DMS53 treated with DMSO at 0.1 percent for 48 hours (cell line): ENCODE results near the gene ZNF414.
"Not testable (repeated sequence)": the region's sequence is repeated elsewhere in the genome, so short reads cannot be mapped to it uniquely, and the experiment has no call there.

Experiments
- DNase-seq: peaks from one replicate; lab custom pipeline; 2025; ENCODE audit not compliant: unreplicated experiment; lab: John Stamatoyannopoulos, UW

Gene ZNF414

GRCh38 chr19:8518536-8518935, 4.6 kb upstream of the ZNF414 start:
- DNase-seq: no peak

GRCh38 chr19:8517551-8518442, 3.8 kb upstream of the ZNF414 start:
- DNase-seq: no peak

GRCh38 chr19:8515317-8515716, 1.4 kb upstream of the ZNF414 start:
- DNase-seq: no peak

GRCh38 chr19:8514505-8515009, 590 bp upstream of the ZNF414 start:
- not testable (repeated sequence) for DNase-seq

GRCh38 chr19:8513036-8513686, 806 bp downstream of the ZNF414 start:
- no peak for DNase-seq

- no peak for DNase-seq
Measured at GRCh38 chr19:8512115-8512967, 1.6 kb downstream of the ZNF414 start.

- no peak for DNase-seq
Measured at GRCh38 chr19:8511573-8512101, 2.3 kb downstream of the ZNF414 start.

GRCh38 chr19:8510589-8511115, 3.3 kb downstream of the ZNF414 start:
- no peak for DNase-seq

- DNase-seq: peak; percentile 4
Measured at GRCh38 chr19:8506402-8506957, 7.5 kb downstream of the ZNF414 start.

GRCh38 chr19:8505680-8506401, 8.1 kb downstream of the ZNF414 start:
- DNase-seq: peak; percentile 15

GRCh38 chr19:8504919-8505318, 9.0 kb downstream of the ZNF414 start:
- no peak for DNase-seq

GRCh38 chr19:8504171-8504570, 9.8 kb downstream of the ZNF414 start:
- no peak for DNase-seq

- DNase-seq: no peak
Measured at GRCh38 chr19:8503510-8503909, 10.5 kb downstream of the ZNF414 start.

- DNase-seq: no peak
Measured at GRCh38 chr19:8501981-8502380, 12.0 kb downstream of the ZNF414 start.

GRCh38 chr19:8501516-8501915, 12.5 kb downstream of the ZNF414 start:
- DNase-seq: no peak

- no peak for DNase-seq
Measured at GRCh38 chr19:8500158-8500557, 13.8 kb downstream of the ZNF414 start.

GRCh38 chr19:8499048-8499833, 14.7 kb downstream of the ZNF414 start:
- no peak for DNase-seq

- no peak for DNase-seq
Measured at GRCh38 chr19:8498295-8498694, 15.7 kb downstream of the ZNF414 start.

- no peak for DNase-seq
Measured at GRCh38 chr19:8494158-8494557, 19.8 kb downstream of the ZNF414 start.
